Nephron progenitor cell (in vitro differentiated cells): Measurements from ENCODE around the gene INHBE.
A peak's percentile ranks its signal among the peaks of the same experiment; 100 is the strongest.
"Not testable (repeated sequence)": the region's sequence is repeated elsewhere in the genome, so short reads cannot be mapped to it uniquely, and the experiment has no call there.

Source experiments
- DNase-seq: peaks from one replicate; pipeline ENCODE4 v3.0.0; 2021
- H3K27ac Mint-ChIP-seq: 2 replicates; pipeline ENCODE4 v1.8.0; 2021; ENCODE audit warnings: mild to moderate bottlenecking, moderate library complexity, mixed read lengths
- H3K27me3 Mint-ChIP-seq: 2 replicates; pipeline ENCODE4 v1.8.0; 2021; ENCODE audit warnings: mild to moderate bottlenecking, low read depth, mixed read lengths; ENCODE audit not compliant: poor library complexity
- H3K36me3 Mint-ChIP-seq: 2 replicates; pipeline ENCODE4 v1.8.0; 2021; ENCODE audit warnings: low read depth, mixed read lengths
- H3K4me1 Mint-ChIP-seq: 2 replicates; pipeline ENCODE4 v1.8.0; 2021; ENCODE audit warnings: mixed read lengths
- H3K4me3 Mint-ChIP-seq: 2 replicates; pipeline ENCODE4 v1.8.0; 2021; ENCODE audit warnings: mild to moderate bottlenecking, moderate library complexity, mixed read lengths
- H3K9me3 Mint-ChIP-seq: 2 replicates; pipeline ENCODE4 v1.8.0; 2021; ENCODE audit warnings: mild to moderate bottlenecking, moderate library complexity, mixed read lengths
- TF ChIP-seq, protein P1 (sequence below): fragments of 200-600 bp; sonication (generic); IDR thresholded peaks from 2 replicates; pipeline ENCODE4 v1.5.0; 2021; ENCODE audit warnings: antibody characterized with exemption

The INHBE gene

DNA sequence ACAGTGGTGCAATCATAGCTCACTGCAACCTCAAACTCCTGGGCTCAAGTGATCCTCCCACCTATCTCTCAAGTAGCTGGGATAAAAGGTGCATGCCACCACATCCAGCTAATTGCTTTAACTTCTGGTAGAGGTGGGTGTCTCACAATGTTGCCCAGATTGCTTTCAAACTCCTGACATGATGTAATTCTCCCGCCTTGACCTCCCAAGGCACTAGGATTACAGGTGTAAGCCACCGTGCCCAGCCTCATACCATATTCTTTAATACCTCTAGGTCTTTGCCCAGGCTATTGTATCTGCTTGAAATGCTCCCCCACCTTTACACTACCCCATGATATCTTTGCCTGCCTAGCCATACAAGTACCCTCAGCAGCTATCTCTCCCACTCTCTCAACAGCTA, 35.6 kb upstream of the INHBE start:
- Mint-ChIP-seq H3K4me1 (peaks cover 15% of the 10 kb centered on the region), H3K4me3 (no peak overlapping the region), H3K27me3 (peaks cover 3% of the 10 kb centered on the region), H3K9me3 (no peaks in the 10 kb centered on the region), H3K27ac (no peak overlapping the region), H3K36me3 (peaks cover 42% of the 10 kb centered on the region)
- TF ChIP-seq, protein P1, sequence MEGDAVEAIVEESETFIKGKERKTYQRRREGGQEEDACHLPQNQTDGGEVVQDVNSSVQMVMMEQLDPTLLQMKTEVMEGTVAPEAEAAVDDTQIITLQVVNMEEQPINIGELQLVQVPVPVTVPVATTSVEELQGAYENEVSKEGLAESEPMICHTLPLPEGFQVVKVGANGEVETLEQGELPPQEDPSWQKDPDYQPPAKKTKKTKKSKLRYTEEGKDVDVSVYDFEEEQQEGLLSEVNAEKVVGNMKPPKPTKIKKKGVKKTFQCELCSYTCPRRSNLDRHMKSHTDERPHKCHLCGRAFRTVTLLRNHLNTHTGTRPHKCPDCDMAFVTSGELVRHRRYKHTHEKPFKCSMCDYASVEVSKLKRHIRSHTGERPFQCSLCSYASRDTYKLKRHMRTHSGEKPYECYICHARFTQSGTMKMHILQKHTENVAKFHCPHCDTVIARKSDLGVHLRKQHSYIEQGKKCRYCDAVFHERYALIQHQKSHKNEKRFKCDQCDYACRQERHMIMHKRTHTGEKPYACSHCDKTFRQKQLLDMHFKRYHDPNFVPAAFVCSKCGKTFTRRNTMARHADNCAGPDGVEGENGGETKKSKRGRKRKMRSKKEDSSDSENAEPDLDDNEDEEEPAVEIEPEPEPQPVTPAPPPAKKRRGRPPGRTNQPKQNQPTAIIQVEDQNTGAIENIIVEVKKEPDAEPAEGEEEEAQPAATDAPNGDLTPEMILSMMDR, result no peak
- DNase-seq, result no peak

DNA sequence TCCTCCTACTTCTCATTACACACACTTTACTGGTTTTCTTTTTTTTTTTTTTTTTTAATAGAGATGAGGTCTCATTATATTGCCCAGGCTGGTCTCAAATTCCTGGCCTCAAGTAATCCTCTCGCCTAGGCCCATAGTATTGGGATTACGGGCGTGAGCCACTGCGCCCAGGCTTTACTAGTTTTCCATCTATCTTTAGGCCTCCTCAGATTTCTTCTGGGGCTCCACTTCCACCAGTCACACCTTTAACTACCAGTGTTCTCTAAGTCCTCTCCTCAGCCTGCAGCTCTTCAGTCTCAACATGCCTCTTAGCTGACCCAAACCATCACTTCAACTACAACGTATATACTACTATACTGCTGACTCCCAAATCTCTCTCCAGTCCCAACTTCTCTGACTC, 34.6 kb upstream of the INHBE start:
- Mint-ChIP-seq H3K27ac (no peak overlapping the region), H3K36me3 (peaks cover 49% of the 10 kb centered on the region), H3K9me3 (no peaks in the 10 kb centered on the region), H3K27me3 (peaks cover 3% of the 10 kb centered on the region), H3K4me3 (no peak overlapping the region), H3K4me1 (peaks cover 11% of the 10 kb centered on the region)
- TF ChIP-seq, protein P1, result no peak
- no peak for DNase-seq

DNA sequence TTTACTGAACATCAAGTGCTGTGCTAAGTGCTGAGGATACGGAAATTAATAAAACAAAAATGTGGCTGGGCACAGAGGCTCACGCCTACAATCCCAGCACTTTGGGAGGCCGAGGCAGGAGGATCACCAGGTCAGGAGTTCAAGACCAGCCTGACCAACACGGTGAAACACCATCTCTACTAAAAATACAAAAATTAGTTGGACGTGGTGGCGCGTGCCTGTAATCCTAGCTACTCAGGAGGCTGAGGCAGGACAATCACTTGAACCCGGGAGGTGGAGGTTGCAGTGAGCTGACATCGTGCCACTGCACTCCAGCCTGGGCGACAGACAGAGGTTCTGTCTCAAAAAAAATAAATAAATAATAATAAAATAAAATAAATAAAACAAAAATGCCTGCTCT, 28.2 kb upstream of the INHBE start:
- Mint-ChIP-seq H3K36me3 (peaks cover 36% of the 10 kb centered on the region), H3K4me1 (peaks cover 43% of the 10 kb centered on the region)
- H3K4me3 Mint-ChIP-seq, DNase-seq, H3K27ac Mint-ChIP-seq, H3K9me3 Mint-ChIP-seq, H3K27me3 Mint-ChIP-seq: not testable (repeated sequence)

DNA sequence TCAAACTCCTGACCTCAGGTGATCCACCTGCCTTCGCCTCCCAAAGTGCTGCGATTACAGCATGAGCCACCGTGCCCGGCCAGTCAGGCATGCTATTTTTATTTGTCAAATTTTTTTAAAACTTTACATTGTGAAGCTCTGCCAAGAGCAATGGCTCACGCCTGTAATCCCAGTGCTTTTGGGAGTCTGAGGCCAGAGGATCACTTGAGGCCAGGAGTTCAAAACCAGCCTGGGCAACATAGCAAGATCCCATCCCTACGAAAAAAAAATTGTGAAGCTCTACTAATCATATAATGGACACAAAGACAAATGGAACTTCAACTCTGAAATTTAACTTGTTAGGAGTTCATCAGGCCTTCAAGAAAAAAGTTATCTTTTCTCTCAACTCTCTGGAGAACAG, 26.1 kb upstream of the INHBE start:
- Mint-ChIP-seq H3K36me3 (peaks cover 24% of the 10 kb centered on the region), H3K4me1 (peaks cover 48% of the 10 kb centered on the region), H3K9me3 (no peaks in the 10 kb centered on the region), H3K27me3 (peaks cover 3% of the 10 kb centered on the region), H3K4me3 (peak overlapping the region; percentile 94), H3K27ac (peak overlapping the region; percentile 96)
- TF ChIP-seq, protein P1, result no peak
- DNase-seq, result no peak

DNA sequence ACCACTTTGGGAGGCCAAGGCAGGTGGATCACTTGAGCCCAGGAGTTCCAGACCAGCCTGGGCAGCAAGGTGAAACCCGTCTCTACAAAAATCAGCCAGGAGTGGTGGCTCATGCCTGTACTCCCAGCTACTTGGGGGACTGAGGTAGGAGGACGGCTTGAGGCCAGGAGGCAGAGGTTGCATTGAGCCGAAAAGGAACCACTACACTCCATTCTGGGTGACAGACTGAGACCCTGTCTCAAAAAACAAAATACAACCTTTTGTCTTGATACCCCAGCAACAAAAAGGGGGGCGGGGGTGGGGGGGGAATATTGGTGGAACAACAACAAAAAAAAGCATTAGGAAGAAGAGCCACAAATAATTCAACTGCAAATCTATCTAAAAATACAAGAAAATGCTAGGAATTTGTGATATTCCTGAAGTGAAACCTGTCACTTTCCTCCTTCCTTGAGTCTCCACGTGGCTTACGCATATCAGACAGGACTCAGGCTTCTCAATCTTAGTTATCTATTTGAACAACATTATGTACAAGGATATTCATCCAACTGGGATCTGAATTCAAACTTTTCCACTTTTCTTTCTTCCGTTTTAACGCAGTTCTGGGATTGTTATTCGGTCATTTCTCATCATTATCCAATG, 25.5 kb upstream of the INHBE start:
- Mint-ChIP-seq H3K4me1 (peaks cover 54% of the 10 kb centered on the region), H3K36me3 (peaks cover 18% of the 10 kb centered on the region), H3K27me3 (no peaks in the 10 kb centered on the region), H3K9me3 (no peaks in the 10 kb centered on the region), H3K27ac (peak overlapping the region; percentile 99), H3K4me3 (peak overlapping the region; percentile 94)
- TF ChIP-seq, protein P1, result no peak
- DNase-seq, result no peak

DNA sequence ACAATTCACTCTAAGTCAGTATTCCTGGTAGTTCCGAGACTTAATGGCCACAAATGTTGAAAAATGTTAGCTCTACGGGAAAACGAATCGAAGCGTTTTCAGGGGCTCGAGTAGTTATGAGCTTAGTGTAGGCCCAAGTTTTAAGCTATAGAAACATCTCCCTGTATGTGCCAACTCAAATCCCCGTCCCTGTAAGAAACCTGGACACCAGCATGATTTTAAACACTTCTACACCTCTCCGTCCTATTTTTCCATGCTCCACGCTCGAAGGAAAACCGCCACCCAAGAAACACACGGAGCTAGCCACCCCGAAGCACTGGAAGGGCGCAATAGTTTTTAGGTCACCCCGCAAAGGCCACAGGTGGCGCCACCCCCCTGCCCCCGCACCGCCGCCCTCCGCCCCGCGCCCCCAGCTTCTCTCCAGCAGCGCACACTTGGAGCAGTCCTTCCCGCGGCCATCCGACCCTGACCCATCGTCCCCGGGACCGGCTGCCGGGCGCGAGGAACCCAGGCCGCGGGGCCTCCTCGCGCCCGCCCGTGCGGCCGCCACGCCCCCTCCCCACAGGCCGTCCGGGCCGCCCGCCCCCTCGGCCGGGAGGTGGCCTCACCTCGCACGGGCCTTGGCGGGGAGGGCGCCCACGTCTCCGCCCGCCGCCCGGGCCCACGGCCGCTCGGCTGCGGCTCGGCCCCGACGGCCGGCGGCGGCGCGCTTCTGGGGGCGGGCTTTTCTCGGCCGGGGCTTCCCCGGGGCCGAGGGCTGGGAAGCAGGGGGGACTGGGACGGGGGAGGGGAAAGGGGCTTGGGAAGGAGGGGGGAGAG, 24.8 kb upstream of the INHBE start:
- peak overlapping the region; percentile 94 for H3K4me3 Mint-ChIP-seq
- H3K9me3 Mint-ChIP-seq, result no peaks in the 10 kb centered on the region
- DNase-seq, result peak; percentile 78
- peaks cover under 1% of the 10 kb centered on the region for H3K27me3 Mint-ChIP-seq
- TF ChIP-seq, protein P1, result no peak
- H3K36me3 Mint-ChIP-seq, result peaks cover 14% of the 10 kb centered on the region
- H3K27ac Mint-ChIP-seq, result peak overlapping the region; percentile 99
- peaks cover 59% of the 10 kb centered on the region for H3K4me1 Mint-ChIP-seq
